Effector CD8-positive, alpha-beta T cell (primary cell): ENCODE measurements around the gene ATF5.

Experiments
- DNase-seq: peaks from one replicate; lab custom pipeline; 2025; lab: John Stamatoyannopoulos, UW

The ATF5 gene

DNA sequence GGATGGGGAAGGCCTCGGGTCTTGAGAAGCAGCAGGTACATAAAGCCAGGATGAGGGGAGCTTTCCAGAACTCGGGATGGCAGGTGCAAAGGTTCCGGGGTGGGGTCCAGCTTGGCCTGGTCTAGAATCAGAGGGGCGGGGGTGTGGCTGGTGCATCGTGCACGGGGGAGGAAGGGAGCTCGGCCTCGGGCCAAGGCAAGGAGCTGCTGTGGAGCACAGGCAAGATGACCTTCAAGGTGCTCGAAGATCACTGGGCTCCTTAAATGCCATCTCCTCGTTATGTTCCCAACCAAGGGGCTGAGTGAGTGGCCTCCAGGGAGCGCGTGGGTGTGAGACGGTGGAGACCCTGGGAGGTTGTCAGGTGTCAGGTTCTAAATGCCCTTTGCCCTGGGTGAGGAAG is 48.1 kb downstream of the ATF5 start:
- no peak for DNase-seq

DNA sequence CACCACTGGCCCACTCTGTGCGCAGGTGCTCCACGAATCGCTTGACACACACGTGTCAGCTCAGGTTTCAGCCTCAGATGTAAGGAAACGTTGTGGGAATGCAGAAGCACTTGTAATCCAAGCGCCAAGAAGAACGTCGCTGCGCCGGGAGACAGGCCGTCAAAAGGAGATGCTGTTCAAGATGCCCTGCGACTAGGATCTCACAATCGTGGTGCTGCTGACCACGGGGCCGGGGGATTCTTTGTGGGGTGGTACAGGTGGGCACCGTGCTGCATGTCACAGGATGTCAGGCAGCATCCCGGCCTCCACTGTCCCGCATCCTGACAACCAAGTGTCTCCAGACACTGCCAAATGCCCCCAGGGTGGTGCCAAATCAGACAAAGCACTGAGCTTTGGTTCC is 48.9 kb downstream of the ATF5 start:
- no peak for DNase-seq

DNA sequence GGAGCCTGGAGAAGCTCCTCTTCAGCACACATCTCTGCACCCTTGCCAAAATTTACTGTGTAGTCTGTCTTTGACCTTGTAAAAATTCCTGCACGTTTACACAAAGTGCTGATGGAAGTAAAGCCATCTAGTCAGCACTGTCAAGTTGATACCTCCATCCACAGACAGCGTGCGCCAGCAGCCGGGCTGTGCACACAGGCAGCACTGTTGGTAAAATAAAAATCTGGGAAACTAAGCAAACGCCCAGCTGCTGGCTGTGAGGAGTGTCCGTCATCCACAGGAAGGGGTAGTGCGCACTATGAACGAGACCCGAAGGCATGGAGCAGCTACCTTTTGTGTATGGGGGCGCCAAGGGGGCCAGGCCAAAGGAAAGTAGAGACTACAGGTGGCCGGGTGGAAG is 49.3 kb downstream of the ATF5 start:
- no peak for DNase-seq

DNA sequence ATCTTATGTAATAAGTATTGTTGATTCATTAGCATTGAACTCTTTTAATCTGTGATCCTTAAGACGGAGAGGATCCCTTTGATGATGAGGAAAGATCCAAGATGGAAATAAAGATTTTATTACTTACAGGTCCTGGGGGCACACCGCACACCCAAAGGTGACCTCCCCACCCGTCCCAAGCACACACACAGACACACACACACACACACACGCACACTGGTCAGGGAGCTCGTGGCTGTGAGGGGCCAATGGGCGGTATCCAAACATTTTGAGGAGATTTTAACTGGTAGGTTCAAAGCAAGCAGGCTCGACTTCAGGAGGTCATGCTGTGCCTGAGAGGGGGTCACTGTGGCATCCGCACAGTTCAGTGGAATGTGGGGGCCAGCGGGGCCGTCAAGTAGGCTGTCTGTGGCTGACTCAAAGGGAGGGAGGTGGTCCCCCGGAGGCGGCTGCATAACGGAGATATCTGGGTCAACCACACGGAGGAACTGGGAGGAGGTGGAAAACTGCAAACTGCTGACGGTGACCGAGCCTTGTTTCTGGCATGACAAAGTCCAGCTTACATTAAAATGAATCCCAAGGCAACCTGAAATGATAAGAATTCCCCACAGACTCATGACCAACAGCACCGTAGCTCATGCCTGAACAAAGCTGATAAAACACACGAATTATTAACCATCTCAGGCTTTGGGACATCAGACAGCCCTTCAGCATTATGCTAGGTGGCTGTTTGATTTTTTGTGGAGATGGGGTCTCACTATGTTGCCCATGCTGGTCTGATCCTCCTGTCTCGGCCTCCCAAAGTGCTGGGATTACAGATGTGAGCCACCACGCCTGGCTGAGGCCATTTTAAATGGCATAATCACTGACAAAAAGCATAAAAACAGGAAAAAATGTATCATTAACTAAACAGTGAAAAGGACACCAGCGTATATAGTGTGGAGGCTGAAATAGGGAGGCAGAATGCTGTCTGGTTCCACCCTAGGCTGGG is 52.9 kb downstream of the ATF5 start:
- no peak for DNase-seq
